ENCODE results near the gene TNK2.
"Not testable (repeated sequence)": the region's sequence is repeated elsewhere in the genome, so short reads cannot be mapped to it uniquely, and the experiment has no call there.

Gene TNK2

GRCh38 chr3:195916991-195917390 is 8.6 kb upstream of the TNK2 start:
- ChIA-PET CTCF (no interaction called here), POLR2A (no interaction called here)
- no peak for TF ChIP-seq FOXM1 (IDR thresholded peaks at IDR 0.05; ENCODE audit: borderline replicate concordance)
- no peak for TF ChIP-seq LEF1 (IDR thresholded peaks at IDR 0.05; ENCODE audit: borderline replicate concordance)
- TF ChIP-seq HDGF (IDR thresholded peaks at IDR 0.05; ENCODE audit: borderline replicate concordance), result no peak
- TF ChIP-seq SP1 (IDR thresholded peaks at IDR 0.05), result no peak
- TF ChIP-seq L3MBTL2 (conservative IDR thresholded peaks at IDR 0.05), result no peak
- TF ChIP-seq TARDBP (IDR thresholded peaks at IDR 0.05), result no peak
- no peak for TF ChIP-seq ZNF384 (IDR thresholded peaks at IDR 0.05)
- DNase-seq (ENCODE audit: extremely low spot score), result no peak

GRCh38 chr3:195916291-195916690 is 7.9 kb upstream of the TNK2 start:
- TF ChIP-seq FOXA1 (IDR thresholded peaks at IDR 0.05) (no peak), SUZ12 (IDR thresholded peaks at IDR 0.05) (no peak), LEF1 (IDR thresholded peaks at IDR 0.05; ENCODE audit: borderline replicate concordance) (no peak), NFRKB (IDR thresholded peaks at IDR 0.05) (no peak)
- CTCF ChIA-PET, result interaction anchor here (1.7 to 2.9 kb wide), 2 partner anchors 7 to 57 kb away, joined by 6 to 10 read pairs; no protein-coding TSS in a partner anchor
- no peak for DNase-seq (ENCODE audit: extremely low spot score)
- POLR2A ChIA-PET, result no interaction called here

DNA sequence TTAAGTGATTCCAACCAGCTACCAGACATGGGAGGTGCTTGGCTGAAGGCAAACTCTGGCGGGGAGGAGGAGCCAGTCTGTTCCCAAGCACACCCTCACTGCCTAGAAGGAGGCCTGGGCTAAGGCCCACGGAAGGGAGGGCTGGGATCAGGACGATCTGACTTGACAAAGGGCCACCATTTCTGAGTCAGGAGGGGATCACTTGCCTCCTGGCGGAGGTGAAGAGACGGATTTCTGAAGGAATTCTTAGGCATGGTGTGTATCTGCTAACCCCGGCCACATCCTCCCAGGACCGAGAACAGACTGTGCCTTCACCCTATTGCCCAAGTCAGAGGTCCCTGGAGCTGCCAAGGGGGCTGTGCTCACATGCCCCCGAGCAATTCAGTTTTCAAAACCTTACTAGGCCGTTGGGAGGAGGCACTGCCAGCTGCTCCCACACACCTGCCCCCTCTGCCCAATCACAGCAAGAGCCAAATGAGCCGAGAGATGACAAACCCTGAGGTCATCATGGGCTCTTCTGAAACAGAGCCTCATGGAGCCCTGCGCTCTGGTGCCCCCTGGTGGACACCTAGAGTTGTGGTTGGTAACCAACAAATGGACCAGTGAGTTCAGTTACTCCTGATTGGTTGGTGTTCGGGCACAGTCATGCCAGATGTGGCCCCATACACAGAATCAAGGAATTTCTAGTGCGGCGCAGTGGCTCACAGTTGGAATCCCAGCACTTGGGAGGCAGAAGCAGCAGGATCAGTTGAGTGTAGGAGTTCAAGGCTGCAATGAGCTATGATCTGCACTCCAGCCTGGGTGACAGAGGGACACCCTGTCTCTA is 6.5 kb upstream of the TNK2 start:
- DNase-seq (ENCODE audit: extremely low spot score), result peak; percentile 83
- ChIA-PET POLR2A (no interaction called here), CTCF (interaction anchor here (0.8 to 2.9 kb wide), 5 partner anchors 9 to 176 kb away, joined by 3 to 10 read pairs (median 6); no protein-coding TSS in a partner anchor)
- TF ChIP-seq LEF1 (IDR thresholded peaks at IDR 0.05; ENCODE audit: borderline replicate concordance) (no peak), TARDBP (IDR thresholded peaks at IDR 0.05) (no peak), SP1 (IDR thresholded peaks at IDR 0.05) (no peak), SUZ12 (IDR thresholded peaks at IDR 0.05) (no peak), ARNT (IDR thresholded peaks at IDR 0.05) (no peak), FOXK2 (IDR thresholded peaks at IDR 0.05) (no peak), L3MBTL2 (conservative IDR thresholded peaks at IDR 0.05) (no peak)

DNA sequence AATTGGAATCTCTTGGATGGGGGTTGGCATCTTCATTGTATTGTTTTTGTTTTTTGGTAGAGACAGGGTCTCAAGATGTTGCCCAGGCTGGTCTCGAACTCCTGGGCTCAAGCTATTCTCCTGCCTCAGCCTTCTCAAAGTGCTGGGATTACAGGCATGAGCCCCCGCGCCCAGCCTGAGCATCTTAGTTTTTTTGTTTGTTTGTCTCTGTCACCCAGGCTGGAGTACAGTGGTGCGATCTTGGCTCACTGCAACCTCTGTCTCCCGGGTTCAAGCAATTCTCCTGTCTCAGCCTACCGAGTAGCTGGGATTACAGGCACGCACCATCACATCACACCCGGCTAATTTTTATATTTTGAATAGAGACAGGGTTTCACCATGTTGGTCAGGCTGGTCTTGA is 5.8 kb upstream of the TNK2 start:
- DNase-seq (ENCODE audit: extremely low spot score); POLR2A ChIA-PET: not testable (repeated sequence)
- CTCF ChIA-PET, result interaction anchor here (1.1 to 2.9 kb wide), 3 partner anchors 19 to 55 kb away, joined by 3 to 10 read pairs (median 7); no protein-coding TSS in a partner anchor

DNA sequence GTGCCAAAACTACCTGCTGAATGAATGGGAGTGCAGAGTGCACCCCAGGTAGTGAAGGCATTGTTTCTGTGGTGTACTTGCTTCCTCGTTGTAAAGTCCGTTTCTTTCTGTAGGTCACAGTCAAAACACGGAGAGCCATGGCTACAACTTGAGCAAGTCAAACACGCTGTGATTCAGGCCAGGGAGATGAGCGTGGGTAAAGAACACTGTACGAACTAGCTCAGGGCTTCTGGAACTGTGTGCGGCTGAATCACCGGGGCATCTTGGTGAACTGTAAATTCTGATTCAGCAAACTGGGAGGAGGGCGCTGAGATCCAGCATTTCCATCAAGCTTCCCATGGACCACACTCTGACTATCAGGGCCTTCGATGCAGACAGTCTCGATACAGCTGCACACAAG is 5.0 kb upstream of the TNK2 start:
- no peak for DNase-seq (ENCODE audit: extremely low spot score)
- POLR2A ChIA-PET, result no interaction called here
- no peak for TF ChIP-seq TARDBP (IDR thresholded peaks at IDR 0.05)
- no peak for TF ChIP-seq LEF1 (IDR thresholded peaks at IDR 0.05; ENCODE audit: borderline replicate concordance)
- no peak for TF ChIP-seq SUZ12 (IDR thresholded peaks at IDR 0.05)
- TF ChIP-seq PKNOX1 (IDR thresholded peaks at IDR 0.05), result no peak
- no peak for TF ChIP-seq FOXA1 (IDR thresholded peaks at IDR 0.05)
- no peak for TF ChIP-seq HDGF (IDR thresholded peaks at IDR 0.05; ENCODE audit: borderline replicate concordance)
- TF ChIP-seq L3MBTL2 (conservative IDR thresholded peaks at IDR 0.05), result no peak
- no peak for TF ChIP-seq BHLHE40 (IDR thresholded peaks at IDR 0.05; ENCODE audit: borderline replicate concordance)
- TF ChIP-seq FOXM1 (IDR thresholded peaks at IDR 0.05; ENCODE audit: borderline replicate concordance), result no peak
- CTCF ChIA-PET, result interaction anchor here (2.9 kb wide), 1 partner anchor 54 kb away, joined by 10 read pairs; no protein-coding TSS in a partner anchor

DNA sequence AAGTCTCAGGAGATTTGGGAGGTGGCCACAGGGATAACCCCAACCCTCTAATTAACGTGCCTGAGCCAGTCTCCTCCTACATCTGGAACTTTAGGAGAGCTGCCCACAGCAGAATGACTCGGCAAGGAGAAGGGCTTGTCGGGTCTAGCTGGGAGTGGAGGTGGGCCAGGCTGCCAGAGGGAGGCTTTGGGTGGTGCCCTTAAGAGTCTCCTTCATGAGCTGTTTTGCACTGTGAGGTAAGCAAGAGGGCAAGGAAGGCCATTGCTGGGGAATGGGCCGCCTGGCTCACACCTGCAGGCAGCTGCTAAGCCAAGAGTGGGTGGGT is 3.6 kb upstream of the TNK2 start:
- TF ChIP-seq SP1 (IDR thresholded peaks at IDR 0.05), result no peak
- no peak for TF ChIP-seq FOXA1 (IDR thresholded peaks at IDR 0.05)
- no peak for TF ChIP-seq BHLHE40 (IDR thresholded peaks at IDR 0.05; ENCODE audit: borderline replicate concordance)
- TF ChIP-seq CTBP1 (IDR thresholded peaks at IDR 0.05; ENCODE audit: borderline replicate concordance), result no peak
- TF ChIP-seq ZNF384 (IDR thresholded peaks at IDR 0.05), result no peak
- TF ChIP-seq FOXK2 (IDR thresholded peaks at IDR 0.05), result no peak
- TF ChIP-seq FOXM1 (IDR thresholded peaks at IDR 0.05; ENCODE audit: borderline replicate concordance), result no peak
- POLR2A ChIA-PET, result interaction anchor here (0.5 to 1.0 kb wide), 2 partner anchors 16 to 33 kb away, joined by 3 read pairs; no protein-coding TSS in a partner anchor
- CTCF ChIA-PET, result interaction anchor here (0.6 to 1.2 kb wide), 3 partner anchors 18 to 387 kb away, joined by 3 to 5 read pairs (median 3); no protein-coding TSS in a partner anchor
- DNase-seq (ENCODE audit: extremely low spot score), result no peak

DNA sequence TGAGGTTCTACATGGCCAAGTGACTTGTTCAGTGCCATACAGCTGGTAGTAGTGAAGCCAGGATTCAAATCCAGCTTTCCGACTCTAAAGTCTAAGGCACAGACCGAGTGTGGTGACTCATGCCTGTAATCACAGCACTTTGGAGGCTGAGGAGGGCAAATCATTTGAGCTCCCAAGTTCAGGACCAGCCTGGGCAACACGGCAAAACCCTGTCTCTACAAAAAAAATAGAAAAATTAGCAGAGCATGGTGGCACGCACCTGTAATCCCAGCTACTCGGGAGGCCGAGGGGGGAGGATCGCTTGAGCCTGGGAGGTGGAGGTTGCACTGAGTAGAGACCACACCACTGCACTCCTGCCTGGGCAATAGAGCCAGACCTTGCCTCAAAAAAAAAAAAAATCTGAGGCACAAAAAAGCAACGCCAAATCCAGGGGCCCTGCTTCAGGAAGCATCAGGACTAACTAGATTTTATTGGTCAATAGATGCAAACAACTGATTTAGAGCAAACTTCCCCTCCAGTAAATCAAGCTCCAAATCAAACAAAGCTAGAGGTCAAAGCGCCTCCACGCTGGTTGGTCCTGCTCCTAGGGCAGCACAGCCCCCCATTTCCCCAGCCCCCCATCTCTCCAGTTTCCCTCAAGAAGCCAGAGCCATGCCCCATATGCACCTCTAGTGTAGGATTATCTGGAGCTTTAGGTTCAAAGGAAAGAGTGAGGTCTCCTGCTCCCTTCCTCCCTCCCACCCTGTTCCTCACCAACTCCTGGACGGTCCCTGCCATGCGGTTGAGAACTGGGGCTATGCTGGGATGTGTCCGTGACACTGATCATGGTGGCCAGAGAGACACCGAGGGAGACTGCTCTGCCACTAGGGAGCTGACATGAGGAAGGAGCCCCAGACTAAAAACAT is 2.9 kb upstream of the TNK2 start:
- DNase-seq (ENCODE audit: extremely low spot score), result no peak
- CTCF ChIA-PET, result interaction anchor here (0.7 to 1.2 kb wide), 3 partner anchors 17 to 493 kb away, joined by 3 to 5 read pairs (median 3); no protein-coding TSS in a partner anchor
- TF ChIP-seq FOXA1 (IDR thresholded peaks at IDR 0.05), result no peak
- no peak for TF ChIP-seq HDGF (IDR thresholded peaks at IDR 0.05; ENCODE audit: borderline replicate concordance)
- TF ChIP-seq FOXM1 (IDR thresholded peaks at IDR 0.05; ENCODE audit: borderline replicate concordance), result no peak
- TF ChIP-seq ZNF384 (IDR thresholded peaks at IDR 0.05), result no peak
- TF ChIP-seq SUZ12 (IDR thresholded peaks at IDR 0.05), result no peak
- no peak for TF ChIP-seq LEF1 (IDR thresholded peaks at IDR 0.05; ENCODE audit: borderline replicate concordance)
- TF ChIP-seq ELF4 (IDR thresholded peaks at IDR 0.05), result no peak
- no peak for TF ChIP-seq BHLHE40 (IDR thresholded peaks at IDR 0.05; ENCODE audit: borderline replicate concordance)
- TF ChIP-seq L3MBTL2 (conservative IDR thresholded peaks at IDR 0.05), result no peak
- no peak for TF ChIP-seq PKNOX1 (IDR thresholded peaks at IDR 0.05)
- no peak for TF ChIP-seq FOXK2 (IDR thresholded peaks at IDR 0.05)
- no peak for TF ChIP-seq TARDBP (IDR thresholded peaks at IDR 0.05)
- no peak for TF ChIP-seq SP1 (IDR thresholded peaks at IDR 0.05)
- no peak for TF ChIP-seq CTBP1 (IDR thresholded peaks at IDR 0.05; ENCODE audit: borderline replicate concordance)
- TF ChIP-seq ARNT (IDR thresholded peaks at IDR 0.05), result no peak
- POLR2A ChIA-PET, result interaction anchor here (0.5 to 1.0 kb wide), 2 partner anchors 15 to 33 kb away, joined by 3 read pairs; no protein-coding TSS in a partner anchor
